ENCODE results near the gene ITFG1. TPM values are rescaled to one million over a fixed set of nuclear protein-coding genes. Genes with fewer than 3 reads are reported as not detected.
"Not testable (repeated sequence)": the region's sequence is repeated elsewhere in the genome, so short reads cannot be mapped to it uniquely, and the experiment has no call there.

ITFG1 gene
- total RNA-seq, 2 donors from 2014 or later: 71.1 to 77.0 TPM

GRCh38 chr16:47476654-47477345 is 15.9 kb upstream of the ITFG1 start:
- ATAC-seq (no peak), DNase-seq (no peak)
- intact Hi-C loops (cut with DNase I, micrococcal nuclease): no loop called here

- ATAC-seq: no peak
- intact Hi-C loops (cut with DNase I, micrococcal nuclease): no loop called here
- DNase-seq: no peak
Measured at GRCh38 chr16:47475786-47476185, 14.9 kb upstream of the ITFG1 start.

- intact Hi-C loops (cut with DNase I, micrococcal nuclease): no loop called here
- no peak for ATAC-seq
- no peak for DNase-seq
Measured at GRCh38 chr16:47473792-47474191, 12.9 kb upstream of the ITFG1 start.

- DNase-seq; intact Hi-C loops (cut with DNase I, micrococcal nuclease); ATAC-seq: not testable (repeated sequence)
Measured at GRCh38 chr16:47473004-47473403, 12.1 kb upstream of the ITFG1 start.

GRCh38 chr16:47470810-47471209 is 9.9 kb upstream of the ITFG1 start:
- ATAC-seq (peak; percentile 88), DNase-seq (no peak)
- intact Hi-C loops (cut with DNase I, micrococcal nuclease): no loop called here

- intact Hi-C loops (cut with DNase I, micrococcal nuclease): no loop called here
Measured at GRCh38 chr16:47470211-47470610, 9.3 kb upstream of the ITFG1 start.

GRCh38 chr16:47469227-47469626 is 8.4 kb upstream of the ITFG1 start:
- no peak for DNase-seq
- intact Hi-C loops (cut with DNase I, micrococcal nuclease): no loop called here
- no peak for ATAC-seq

More at GRCh38 chr16:47470211-47470610, 9.3 kb upstream of the ITFG1 start:
- DNase-seq (no peak), ATAC-seq (no peak)

- not testable (repeated sequence) for ATAC-seq
Measured at GRCh38 chr16:47468070-47468689, 7.3 kb upstream of the ITFG1 start.

GRCh38 chr16:47467501-47467900 is 6.6 kb upstream of the ITFG1 start:
- ATAC-seq: no peak
- DNase-seq: no peak
- intact Hi-C loops (cut with DNase I, micrococcal nuclease): no loop called here

More at GRCh38 chr16:47468070-47468689, 7.3 kb upstream of the ITFG1 start:
- DNase-seq; intact Hi-C loops (cut with DNase I, micrococcal nuclease): not testable (repeated sequence)

GRCh38 chr16:47465919-47466630 is 5.2 kb upstream of the ITFG1 start:
- intact Hi-C loops (cut with DNase I, micrococcal nuclease): no loop called here
- no peak for ATAC-seq
- no peak for DNase-seq

GRCh38 chr16:47463771-47464624 is 3.1 kb upstream of the ITFG1 start:
- no peak for DNase-seq
- intact Hi-C loops (cut with DNase I, micrococcal nuclease): no loop called here
- no peak for ATAC-seq

GRCh38 chr16:47461598-47462266 is 869 bp upstream of the ITFG1 start:
- ATAC-seq (peak; percentile 60), DNase-seq (peak in 1 of 2 donors; percentile 28)
- intact Hi-C loops (cut with DNase I, micrococcal nuclease): no loop called here

GRCh38 chr16:47460359-47460710 is 528 bp downstream of the ITFG1 start:
- intact Hi-C loops (cut with DNase I, micrococcal nuclease): no loop called here
- peak; percentile 45 for ATAC-seq
- DNase-seq: no peak

- ATAC-seq (no peak), DNase-seq (no peak)
- intact Hi-C loops (cut with DNase I, micrococcal nuclease): no loop called here
Measured at GRCh38 chr16:47459603-47460002, 1.3 kb downstream of the ITFG1 start.

GRCh38 chr16:47458331-47458730 is 2.5 kb downstream of the ITFG1 start:
- no peak for DNase-seq
- intact Hi-C loops (cut with DNase I, micrococcal nuclease): no loop called here
- ATAC-seq: no peak

- ATAC-seq: no peak
- DNase-seq: no peak
- intact Hi-C loops (cut with DNase I, micrococcal nuclease): no loop called here
Measured at GRCh38 chr16:47449788-47450187, 11.1 kb downstream of the ITFG1 start.

GRCh38 chr16:47448830-47449575 is 11.9 kb downstream of the ITFG1 start:
- no peak for ATAC-seq
- no peak for DNase-seq
- intact Hi-C loops (cut with DNase I, micrococcal nuclease): no loop called here

- DNase-seq: no peak
- ATAC-seq: no peak
- intact Hi-C loops (cut with DNase I, micrococcal nuclease): no loop called here
Measured at GRCh38 chr16:47446431-47446830, 14.4 kb downstream of the ITFG1 start.
